H1 (cell line): Measurements from ENCODE around the gene ZBTB44. TPM values are rescaled to one million over a fixed set of nuclear protein-coding genes. Genes with fewer than 3 reads are reported as not detected.

Experiments used
- CBX8 ChIP-seq: fragments of 300-800, 300-1000 bp; sonication (generic); IDR thresholded peaks from 2 replicates; pipeline ENCODE4 v1.7.1; 2016; ENCODE audit warnings: low read depth, low read length, borderline replicate concordance
- EP300 ChIP-seq, 2 experiments: IDR thresholded peaks; 1 replicate in 1 of 2; 2 replicates in 1 of 2; pipeline ENCODE4 v1.6.1; 2011 to 2012; ENCODE audit warnings: low read depth in 2 of 2, low read length in 2 of 2, mild to moderate bottlenecking in 2 of 2, borderline replicate concordance in 1 of 2, inconsistent platforms in 1 of 2, moderate library complexity in 1 of 2
- HDAC2 ChIP-seq, 2 experiments: fragments of 300-600 bp in 1 of 2; sonication (generic) in 1 of 2; IDR thresholded peaks; 2 replicates each; pipeline ENCODE4 v1.6.1; 2011 to 2012; ENCODE audit warnings: low read depth in 2 of 2, low read length in 2 of 2, mild to moderate bottlenecking in 2 of 2, moderate library complexity in 2 of 2, borderline replicate concordance in 1 of 2, inconsistent platforms in 1 of 2
- JUND ChIP-seq: IDR thresholded peaks from 2 replicates; pipeline ENCODE4 v1.6.1; 2011; ENCODE audit warnings: mild to moderate bottlenecking, improper control_type of control experiment, low read length
- SP4 ChIP-seq: IDR thresholded peaks from 2 replicates; pipeline ENCODE4 v1.6.1; 2012; ENCODE audit warnings: low read length, inconsistent platforms
- polyA plus RNA-seq, 7 experiments: library from polyadenylated mRNA; depleted of rRNA in 3 of 7; stranded (reverse) in 5 of 7; unstranded in 2 of 7; fragments of >200 nt in 5 of 7; fragments of 200-250 nt in 2 of 7; gene quantifications; 1 replicate in 5 of 7; 2 replicates in 1 of 7; 4 replicates in 1 of 7; pipeline versions ENCODE4 v1.2.1 to v1.2.3, GENCODE V29; 2011 to 2013; ENCODE audit warnings: missing spikeins in 2 of 7, mixed read lengths in 2 of 7
- total RNA-seq: library from RNA; stranded (reverse); fragmentation: NEBNext Ultra II Directional; extraction: Animal tissue kit (Norgen Biotek cat#: 25700); gene quantifications from 2 replicates; pipeline ENCODE4 v1.2.1, GENCODE V29; 2021

ZBTB44 gene
- total and polyA plus RNA-seq, 2 of the 8 experiments (the other 6 are each of a cell fraction or from before 2014, with no cell fraction given), result 37.2 to 158 TPM

GRCh38 chr11:130312046-130312445 is 2.7 kb downstream of the ZBTB44 start (continued):
- no peak for TF ChIP-seq EP300 (IDR thresholded peaks at IDR 0.05; ENCODE audit: borderline replicate concordance in 1 of 2, low read depth in 2 of 2, low read length in 2 of 2)
- TF ChIP-seq HDAC2 (IDR thresholded peaks at IDR 0.05; ENCODE audit: borderline replicate concordance in 1 of 2, low read depth in 2 of 2, low read length in 2 of 2), result no peak
- no peak for TF ChIP-seq SP4
- no peak for TF ChIP-seq JUND
- no peak for TF ChIP-seq CBX8
